Right atrium auricular region (tissue), 2 donors: ENCODE results near the gene FPR3. TPM values are rescaled to one million over a fixed set of nuclear protein-coding genes. Genes with fewer than 3 reads are reported as not detected.
"Not testable (repeated sequence)": the region's sequence is repeated elsewhere in the genome, so short reads cannot be mapped to it uniquely, and the experiment has no call there.

Experiments
- DNase-seq: peaks from one replicate; pipeline ENCODE4 v3.0.0-alpha.2; 2019; ENCODE audit warnings: low spot score
- H3K27ac ChIP-seq, 2 donors: fragments of 200-600 bp; sonication (generic); 1 replicate in 1 of 2; 2 replicates in 1 of 2; pipeline ENCODE4 v1.5.1; 2016 to 2019
- H3K27me3 ChIP-seq, 2 donors: fragments of 200-600 bp; sonication (generic); one replicate each; pipeline versions ENCODE4 v1.5.1 to v1.6.0; 2017 to 2019
- H3K36me3 ChIP-seq: fragments of 200-600 bp; sonication (generic); one replicate; pipeline ENCODE4 v1.5.1; 2016
- H3K4me1 ChIP-seq, 2 donors: fragments of 200-600 bp; sonication (generic); one replicate each; pipeline versions ENCODE4 v1.5.1 to v1.6.0; 2017 to 2019
- H3K4me3 ChIP-seq, 2 donors: fragments of 200-600 bp; sonication (generic); 1 replicate in 1 of 2; 2 replicates in 1 of 2; pipeline ENCODE4 v1.5.1; 2017 to 2019; ENCODE audit warnings: mild to moderate bottlenecking in 1 of 2, moderate library complexity in 1 of 2
- H3K9me3 ChIP-seq, 2 donors: fragments of 200-600 bp; sonication (generic); one replicate each; pipeline ENCODE4 v1.5.1; 2019
- CTCF ChIP-seq, 2 donors: fragments of 200-600 bp; sonication (generic); IDR thresholded peaks; one replicate each; pipeline ENCODE4 v1.5.1; 2019; ENCODE audit warnings: antibody characterized with exemption in 2 of 2
- total RNA-seq, 2 donors: library from RNA; depleted of rRNA; stranded (reverse); fragments of >200 nt; gene quantifications; one replicate each; pipeline ENCODE4 v1.1.0, GENCODE V29; 2016

The FPR3 gene
- total RNA-seq, 2 donors from 2014 or later = 1.4 to 14.7 TPM

DNA sequence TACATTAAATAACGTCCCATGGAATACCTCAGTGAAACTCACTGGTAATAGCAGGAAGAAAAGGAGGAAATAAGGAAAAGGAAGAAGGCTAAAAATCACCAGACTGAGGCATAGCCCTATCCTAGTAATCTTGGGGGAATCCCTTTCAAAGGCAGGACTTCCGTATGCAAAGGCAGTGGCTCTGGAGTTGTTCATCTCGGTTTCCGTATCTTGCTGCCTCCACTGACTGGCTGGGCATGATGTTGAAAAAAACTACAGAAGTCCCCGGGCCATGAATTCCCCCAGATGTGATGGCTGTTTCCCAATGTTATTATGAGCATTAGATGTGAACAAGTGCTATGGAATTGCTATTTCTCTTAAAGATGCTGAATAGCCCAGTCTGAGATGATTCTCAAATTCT lies 28.5 kb upstream of the FPR3 start:
- TF ChIP-seq CTCF (IDR thresholded peaks at IDR 0.05) = no peak
- Histone ChIP-seq H3K4me1 (no peaks in the 10 kb centered on the region), H3K9me3 (no peaks in the 10 kb centered on the region), H3K36me3 (no peaks in the 10 kb centered on the region), H3K4me3 (no peak overlapping the region), H3K27ac (no peak overlapping the region), H3K27me3 (no peaks in the 10 kb centered on the region)
- no peak for DNase-seq

DNA sequence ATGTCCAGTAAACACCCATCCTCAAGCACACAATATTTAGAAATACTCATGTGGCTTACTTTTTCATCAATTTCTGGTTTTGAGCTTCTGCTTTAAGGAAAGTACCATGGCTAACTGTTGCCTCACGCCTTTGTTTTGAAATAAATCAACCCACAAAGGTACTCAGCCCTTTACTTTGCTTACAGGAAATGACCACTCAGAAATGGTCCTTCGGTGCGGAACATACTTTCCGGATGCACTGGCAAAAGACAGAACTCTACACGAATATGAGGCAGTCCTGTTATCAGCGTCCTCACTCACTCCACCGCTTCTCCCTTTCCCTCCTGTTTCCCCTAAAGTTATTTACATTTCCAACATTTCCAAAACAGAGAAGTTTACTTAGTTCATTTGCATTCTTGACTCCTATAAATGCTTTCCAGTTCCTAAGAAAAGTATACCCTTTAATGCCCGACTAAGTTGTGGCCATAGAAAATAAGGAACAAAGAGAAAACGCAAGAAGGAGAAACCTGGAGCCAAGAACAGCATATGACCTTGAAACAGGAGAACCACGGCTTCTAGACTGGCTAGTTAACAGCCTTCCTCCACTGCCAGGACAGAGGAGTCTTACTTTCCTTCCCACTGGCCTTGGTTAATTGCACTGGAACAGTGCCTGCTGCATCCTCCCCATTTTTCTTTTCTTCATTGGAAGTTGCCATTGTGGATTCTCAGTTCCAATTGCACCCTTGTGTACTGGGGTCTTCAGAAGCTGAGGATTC lies 23.4 kb upstream of the FPR3 start:
- H3K36me3 ChIP-seq = no peaks in the 10 kb centered on the region
- H3K9me3 ChIP-seq = no peaks in the 10 kb centered on the region
- no peaks in the 10 kb centered on the region for H3K4me1 ChIP-seq
- no peak for DNase-seq
- H3K27ac ChIP-seq = no peak overlapping the region
- TF ChIP-seq CTCF (IDR thresholded peaks at IDR 0.05) = no peak
- H3K27me3 ChIP-seq = no peaks in the 10 kb centered on the region
- H3K4me3 ChIP-seq = no peak overlapping the region

GRCh38 chr19:51772977-51773376 lies 22.0 kb upstream of the FPR3 start:
- no peaks in the 10 kb centered on the region for H3K36me3 ChIP-seq
- H3K9me3 ChIP-seq = no peaks in the 10 kb centered on the region
- no peaks in the 10 kb centered on the region for H3K27me3 ChIP-seq
- H3K4me3 ChIP-seq = no peak overlapping the region
- H3K4me1 ChIP-seq = peaks cover 0 to 5% of the 10 kb centered on the region in 2 donors
- TF ChIP-seq CTCF (IDR thresholded peaks at IDR 0.05) = no peak
- DNase-seq = no peak
- no peak overlapping the region for H3K27ac ChIP-seq

DNA sequence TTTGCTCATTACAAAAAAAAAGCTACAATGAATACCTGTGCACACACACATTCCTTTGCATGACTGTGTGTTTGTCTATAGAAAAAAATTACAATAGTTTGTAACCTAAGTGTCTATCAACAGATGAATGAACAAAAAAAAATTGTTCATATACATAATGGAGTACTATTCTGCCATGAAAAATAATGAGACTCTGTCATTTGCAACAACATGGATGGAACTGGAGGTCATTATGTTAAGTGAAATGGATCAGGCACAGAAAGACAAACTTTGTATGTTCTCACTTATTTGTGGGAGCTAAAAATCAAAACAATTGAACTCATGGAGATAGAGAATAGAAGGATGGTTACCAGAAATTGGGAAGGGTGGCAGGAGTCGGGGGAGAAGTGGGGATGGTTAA lies 18.4 kb upstream of the FPR3 start:
- H3K4me1 ChIP-seq, H3K4me3 ChIP-seq, H3K9me3 ChIP-seq, H3K27ac ChIP-seq, DNase-seq, H3K36me3 ChIP-seq, H3K27me3 ChIP-seq: not testable (repeated sequence)

DNA sequence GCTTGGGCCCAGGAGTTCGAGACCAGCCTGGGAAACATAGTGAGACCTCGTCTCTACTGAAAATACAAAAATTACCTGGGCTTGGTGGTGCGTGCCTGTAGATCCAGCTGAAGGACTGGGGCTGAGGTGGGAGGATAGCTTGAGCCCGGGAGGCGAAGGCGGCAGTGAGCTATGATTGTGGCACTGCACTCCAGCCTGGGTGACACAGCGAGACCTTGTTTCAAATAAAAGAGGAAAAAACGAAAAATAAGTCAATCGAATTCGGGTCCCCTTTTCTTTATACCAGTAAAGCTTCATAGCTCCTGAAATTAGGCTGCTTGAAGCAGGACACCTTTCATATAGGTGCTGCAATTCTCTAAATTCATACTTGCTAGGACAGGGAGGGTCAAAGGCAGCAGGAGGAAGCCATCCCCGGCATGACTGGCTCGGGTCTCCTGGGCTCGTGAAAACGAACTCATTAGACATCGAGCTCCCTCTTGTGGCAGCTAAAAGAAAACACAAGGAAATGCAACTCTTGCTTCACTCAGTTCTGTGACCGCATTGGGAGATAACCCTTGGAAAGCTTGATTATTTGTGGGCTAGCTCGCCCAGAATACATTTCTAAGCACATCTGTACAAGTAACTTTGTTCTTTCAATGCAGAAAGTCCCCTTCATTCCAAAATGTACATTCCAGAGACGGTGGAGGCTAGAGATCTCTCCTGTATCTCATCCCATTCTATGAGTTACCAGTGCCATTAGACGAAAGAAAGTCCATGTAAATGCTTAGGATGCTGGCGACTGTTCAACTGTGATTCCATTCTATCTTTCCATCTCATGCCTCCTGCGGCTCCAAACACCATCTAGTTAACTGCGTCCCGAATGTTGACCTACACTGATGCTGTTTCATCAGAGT lies 17.1 kb upstream of the FPR3 start:
- H3K4me3 ChIP-seq = no peak overlapping the region
- peak; percentile 64 to 80 for TF ChIP-seq CTCF (IDR thresholded peaks at IDR 0.05)
- peak; percentile 77 for DNase-seq
- H3K27me3 ChIP-seq = no peaks in the 10 kb centered on the region
- peaks cover 0 to 9% of the 10 kb centered on the region in 2 donors for H3K4me1 ChIP-seq
- no peaks in the 10 kb centered on the region for H3K36me3 ChIP-seq
- no peaks in the 10 kb centered on the region for H3K9me3 ChIP-seq
- no peak overlapping the region for H3K27ac ChIP-seq

DNA sequence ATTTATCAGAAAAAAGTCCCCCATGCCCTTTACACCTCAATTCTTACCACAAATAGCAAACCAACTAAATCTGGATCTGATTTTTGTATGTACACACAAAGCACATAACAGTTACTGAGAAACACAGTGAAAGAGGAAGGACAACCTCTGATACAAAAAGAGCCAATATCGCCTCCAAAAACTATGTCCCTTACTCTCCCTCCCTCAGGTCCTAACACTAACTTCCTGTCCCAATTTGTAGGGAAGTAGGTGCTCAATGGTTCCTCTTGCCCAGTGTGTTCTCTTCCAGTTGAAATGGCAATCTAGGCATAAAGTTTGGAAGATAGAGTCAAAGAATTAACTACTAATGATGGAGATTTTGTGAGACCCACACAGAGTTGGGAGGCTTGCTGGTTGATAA lies 15.8 kb upstream of the FPR3 start:
- no peak for TF ChIP-seq CTCF (IDR thresholded peaks at IDR 0.05)
- H3K4me1 ChIP-seq = peaks cover 0 to 9% of the 10 kb centered on the region in 2 donors
- H3K36me3 ChIP-seq = no peaks in the 10 kb centered on the region
- H3K27me3 ChIP-seq = no peaks in the 10 kb centered on the region
- H3K4me3 ChIP-seq = no peak overlapping the region
- no peak for DNase-seq
- H3K9me3 ChIP-seq = no peaks in the 10 kb centered on the region
- no peak overlapping the region for H3K27ac ChIP-seq
